HG02852 (cell line): ENCODE results near the gene STX18.

Experiments used
- ATAC-seq: cut with Tn5 transposase; IDR thresholded peaks from one replicate; pipeline ENCODE4 v1.9.1; 2021; ENCODE audit warnings: mild to moderate bottlenecking, moderate library complexity; ENCODE audit not compliant: unreplicated experiment

STX18 gene

GRCh38 chr4:4408132-4408523, 133.7 kb downstream of the STX18 start:
- no peak for ATAC-seq

- ATAC-seq, result no peak
Measured at GRCh38 chr4:4407299-4408131, 134.3 kb downstream of the STX18 start.

- no peak for ATAC-seq
Measured at GRCh38 chr4:4406455-4407298, 135.2 kb downstream of the STX18 start.

GRCh38 chr4:4405358-4405962, 136.4 kb downstream of the STX18 start:
- ATAC-seq, result no peak

GRCh38 chr4:4402966-4403365, 138.9 kb downstream of the STX18 start:
- no peak for ATAC-seq

- ATAC-seq, result no peak
Measured at GRCh38 chr4:4401036-4401435, 140.8 kb downstream of the STX18 start.

GRCh38 chr4:4398430-4398829, 143.4 kb downstream of the STX18 start:
- no peak for ATAC-seq

- no peak for ATAC-seq
Measured at GRCh38 chr4:4397441-4397819, 144.4 kb downstream of the STX18 start.

- no peak for ATAC-seq
Measured at GRCh38 chr4:4396628-4397440, 145.0 kb downstream of the STX18 start.

- no peak for ATAC-seq
Measured at GRCh38 chr4:4395849-4396627, 145.8 kb downstream of the STX18 start.

GRCh38 chr4:4395371-4395770, 146.5 kb downstream of the STX18 start:
- ATAC-seq, result no peak

GRCh38 chr4:4394644-4395043, 147.2 kb downstream of the STX18 start:
- no peak for ATAC-seq

GRCh38 chr4:4392501-4393183, 149.2 kb downstream of the STX18 start:
- no peak for ATAC-seq

GRCh38 chr4:4391866-4392265, 150.0 kb downstream of the STX18 start:
- ATAC-seq, result no peak

GRCh38 chr4:4390515-4391240, 151.2 kb downstream of the STX18 start:
- no peak for ATAC-seq

GRCh38 chr4:4390046-4390445, 151.8 kb downstream of the STX18 start:
- no peak for ATAC-seq

- no peak for ATAC-seq
Measured at GRCh38 chr4:4388836-4389575, 152.8 kb downstream of the STX18 start.

- ATAC-seq, result no peak
Measured at GRCh38 chr4:4388311-4388790, 153.5 kb downstream of the STX18 start.
